CD14-positive monocyte (primary cell): Measurements from ENCODE around the gene PLXNA4. TPM values are rescaled to one million over a fixed set of nuclear protein-coding genes. Genes with fewer than 3 reads are reported as not detected.
A peak's percentile ranks its signal among the peaks of the same experiment; 100 is the strongest.

Source experiments
- DNase-seq, 3 donors: peaks; one replicate each; pipeline ENCODE4 v3.0.0-alpha.2; 2011 to 2022
- H2AFZ ChIP-seq: 2 replicates; pipeline ENCODE4 v1.6.0; 2012; ENCODE audit warnings: mild to moderate bottlenecking, low read depth, low read length, inconsistent platforms; ENCODE audit not compliant: insufficient read depth, poor library complexity, severe bottlenecking
- H3K27ac ChIP-seq, 2 donors: 1 replicate in 1 of 2; 2 replicates in 1 of 2; pipeline ENCODE4 v1.5.1; 2012 to 2013; ENCODE audit warnings: low read length in 2 of 2, control low read depth in 1 of 2, inconsistent platforms in 1 of 2, low read depth in 1 of 2, mild to moderate bottlenecking in 1 of 2
- H3K27me3 ChIP-seq, 2 donors: one replicate each; pipeline versions ENCODE4 v1.6.0 to v1.6.1; 2011 to 2013; ENCODE audit warnings: low read length in 2 of 2; ENCODE audit not compliant: control insufficient read depth in 2 of 2, insufficient read depth in 2 of 2
- H3K36me3 ChIP-seq, 2 donors: replicated peaks in 1 of 2; 1 replicate in 1 of 2; 2 replicates in 1 of 2; pipeline versions ENCODE4 v1.5.1 to v1.6.1; 2012 to 2013; ENCODE audit warnings: low read length in 2 of 2, control low read depth in 1 of 2, inconsistent platforms in 1 of 2, mild to moderate bottlenecking in 1 of 2; ENCODE audit not compliant: insufficient read depth in 2 of 2, control insufficient read depth in 1 of 2
- H3K4me1 ChIP-seq, 2 donors: 1 replicate in 1 of 2; 2 replicates in 1 of 2; pipeline versions ENCODE4 v1.5.1 to v1.6.1; 2012 to 2013; ENCODE audit warnings: low read length in 2 of 2, control low read depth in 1 of 2, inconsistent platforms in 1 of 2, mild to moderate bottlenecking in 1 of 2, moderate library complexity in 1 of 2; ENCODE audit not compliant: insufficient read depth in 2 of 2, control insufficient read depth in 1 of 2
- H3K4me2 ChIP-seq: replicated peaks from 2 replicates; pipeline ENCODE3; 2012; ENCODE audit warnings: low read length, moderate library complexity, mild to moderate bottlenecking; ENCODE audit not compliant: poor library complexity, severe bottlenecking; ENCODE audit errors: extremely low read depth
- H3K4me3 ChIP-seq, 3 experiments: fragments of 200-600 bp in 1 of 3; sonication (generic) in 1 of 3; replicated peaks in 1 of 3; 1 replicate in 2 of 3; 2 replicates in 1 of 3; pipeline ENCODE4 v1.5.1; 2011 to 2013; ENCODE audit warnings: low read length in 3 of 3, mild to moderate bottlenecking in 3 of 3, control low read depth in 2 of 3, low read depth in 2 of 3, inconsistent platforms in 1 of 3, moderate library complexity in 1 of 3
- H3K79me2 ChIP-seq: 2 replicates; pipeline ENCODE4 v1.6.0; 2012; ENCODE audit warnings: mild to moderate bottlenecking, control low read depth, inconsistent platforms, low read length, moderate library complexity; ENCODE audit not compliant: insufficient read depth
- H3K9ac ChIP-seq: 2 replicates; pipeline ENCODE4 v1.6.0; 2017; ENCODE audit warnings: low read length, mild to moderate bottlenecking; ENCODE audit not compliant: insufficient read depth, poor library complexity, severe bottlenecking
- H3K9me3 ChIP-seq, 2 donors: replicated peaks in 1 of 2; 1 replicate in 1 of 2; 2 replicates in 1 of 2; pipeline versions ENCODE4 v1.5.1 to v1.6.1; 2012 to 2013; ENCODE audit warnings: low read length in 2 of 2, control low read depth in 1 of 2; ENCODE audit not compliant: control insufficient read depth in 1 of 2, insufficient read depth in 1 of 2
- H4K20me1 ChIP-seq: 2 replicates; pipeline ENCODE4 v1.6.0; 2012; ENCODE audit warnings: mild to moderate bottlenecking, low read length, control low read depth, moderate library complexity; ENCODE audit not compliant: insufficient read depth
- H3K27ac Mint-ChIP-seq, 7 donors: one replicate each; pipeline ENCODE4 v1.8.0; 2020; ENCODE audit warnings: mild to moderate bottlenecking in 7 of 7, mixed read lengths in 7 of 7, moderate library complexity in 6 of 7, inconsistent platforms in 2 of 7
- H3K27me3 Mint-ChIP-seq, 3 donors: one replicate each; pipeline ENCODE4 v1.8.0; 2021 to 2022; ENCODE audit warnings: low read depth in 3 of 3, mild to moderate bottlenecking in 3 of 3, mixed read lengths in 3 of 3, moderate library complexity in 3 of 3, inconsistent platforms in 1 of 3
- H3K36me3 Mint-ChIP-seq, 2 donors: one replicate each; pipeline ENCODE4 v1.8.0; 2020; ENCODE audit warnings: mixed read lengths in 2 of 2, inconsistent platforms in 1 of 2, mild to moderate bottlenecking in 1 of 2
- H3K4me1 Mint-ChIP-seq: one replicate; pipeline ENCODE4 v1.8.0; 2020; ENCODE audit warnings: mild to moderate bottlenecking, mixed read lengths
- H3K4me3 Mint-ChIP-seq, 2 donors: one replicate each; pipeline ENCODE4 v1.8.0; 2020; ENCODE audit warnings: mild to moderate bottlenecking in 2 of 2, mixed read lengths in 2 of 2, moderate library complexity in 1 of 2
- H3K9me3 Mint-ChIP-seq, 7 donors: one replicate each; pipeline ENCODE4 v1.8.0; 2020 to 2022; ENCODE audit warnings: mixed read lengths in 7 of 7, mild to moderate bottlenecking in 6 of 7, moderate library complexity in 6 of 7, inconsistent platforms in 2 of 7
- CTCF ChIP-seq: fragments of 200-600 bp; IDR thresholded peaks from one replicate; pipeline ENCODE4 v1.8.0; 2022; ENCODE audit warnings: antibody characterized with exemption, mild to moderate bottlenecking
- WGBS: methylation state at CpG from one replicate; pipeline ENCODE4 v1.1.5; 2013; ENCODE audit warnings: missing lambda C conversion rate; ENCODE audit not compliant: insufficient coverage; 5-methylcytosine and 5-hydroxymethylcytosine counted together
- intact Hi-C, 2 donors: fragments of 100-400 bp; cut with micrococcal nuclease; formaldehyde crosslinking; loops; one replicate each; pipeline versions ENCODE4 v1.15.0 to v1.15.1; 2023
- polyA plus RNA-seq, 3 donors: library from polyadenylated mRNA; depleted of rRNA in 1 of 3; unstranded in 2 of 3; stranded (reverse) in 1 of 3; fragments of 300-500 nt in 2 of 3; fragments of >200 nt in 1 of 3; fragmentation: Illumina TruSeq in 2 of 3; gene quantifications; 1 replicate in 2 of 3; 2 replicates in 1 of 3; pipeline ENCODE4 v1.2.3, GENCODE V29; 2012 to 2021

PLXNA4 gene
- polyA plus RNA-seq, 3 donors, result not detected

GRCh38 chr7:132216847-132217525, 359.3 kb downstream of the PLXNA4 start:
- H3K4me3 Mint-ChIP-seq, result no peak overlapping the region
- peaks cover 0 to 6% (median 0%) of the 10 kb centered on the region in 7 donors for H3K9me3 Mint-ChIP-seq
- no peaks in the 10 kb centered on the region for H3K4me1 ChIP-seq
- no peak overlapping the region for H3K27ac ChIP-seq
- peaks cover 0 to 2% (median 2%) of the 10 kb centered on the region in 3 donors for H3K27me3 Mint-ChIP-seq
- H3K4me1 Mint-ChIP-seq, result no peaks in the 10 kb centered on the region
- no peaks in the 10 kb centered on the region for H4K20me1 ChIP-seq
- no peak for TF ChIP-seq CTCF
- no peak overlapping the region for H3K27ac Mint-ChIP-seq
- intact Hi-C loops, result no loop called here
- WGBS, result 50% methylated on average over 2 of the region's 8 CpGs
- H3K36me3 Mint-ChIP-seq, result no peaks in the 10 kb centered on the region
- no peaks in the 10 kb centered on the region for H3K9me3 ChIP-seq
- H3K27me3 ChIP-seq, result no peaks in the 10 kb centered on the region
- no peaks in the 10 kb centered on the region for H3K36me3 ChIP-seq
- no peak overlapping the region for H3K4me3 ChIP-seq
- no peak overlapping the region for H3K4me2 ChIP-seq
- H2AFZ ChIP-seq, result no peak overlapping the region
- DNase-seq, result no peak
- no peak overlapping the region for H3K9ac ChIP-seq
- H3K79me2 ChIP-seq, result no peaks in the 10 kb centered on the region

GRCh38 chr7:132214452-132214851, 361.8 kb downstream of the PLXNA4 start:
- no peak overlapping the region for H2AFZ ChIP-seq
- peak overlapping the region in 1 of 7 donors; percentile 90 for H3K27ac Mint-ChIP-seq
- H3K36me3 ChIP-seq, result no peaks in the 10 kb centered on the region
- no peak for DNase-seq
- H3K27me3 Mint-ChIP-seq, result peaks cover 0 to 2% (median 2%) of the 10 kb centered on the region in 3 donors
- WGBS, result 55% methylated on average over 6 of the region's 6 CpGs
- H3K9ac ChIP-seq, result no peak overlapping the region
- no peaks in the 10 kb centered on the region for H3K4me1 ChIP-seq
- H3K27me3 ChIP-seq, result no peaks in the 10 kb centered on the region
- no peaks in the 10 kb centered on the region for H3K36me3 Mint-ChIP-seq
- H3K4me3 Mint-ChIP-seq, result no peak overlapping the region
- no peaks in the 10 kb centered on the region for H3K79me2 ChIP-seq
- H3K9me3 Mint-ChIP-seq, result peaks cover 0 to 2% (median 0%) of the 10 kb centered on the region in 7 donors
- intact Hi-C loops, result no loop called here
- no peak for TF ChIP-seq CTCF
- H3K4me3 ChIP-seq, result no peak overlapping the region
- no peaks in the 10 kb centered on the region for H4K20me1 ChIP-seq
- no peak overlapping the region for H3K27ac ChIP-seq
- H3K9me3 ChIP-seq, result no peaks in the 10 kb centered on the region
- no peak overlapping the region for H3K4me2 ChIP-seq
- no peaks in the 10 kb centered on the region for H3K4me1 Mint-ChIP-seq
